ENCODE measurements around the gene CAP2.
"Not testable (repeated sequence)": the region's sequence is repeated elsewhere in the genome, so short reads cannot be mapped to it uniquely, and the experiment has no call there.

The CAP2 gene

GRCh38 chr6:17519120-17519519 lies 125.7 kb downstream of the CAP2 start:
- TF ChIP-seq CTCF (IDR thresholded peaks at IDR 0.05; ENCODE audit: borderline replicate concordance, insufficient read depth, low read depth, low read length): no peak

DNA sequence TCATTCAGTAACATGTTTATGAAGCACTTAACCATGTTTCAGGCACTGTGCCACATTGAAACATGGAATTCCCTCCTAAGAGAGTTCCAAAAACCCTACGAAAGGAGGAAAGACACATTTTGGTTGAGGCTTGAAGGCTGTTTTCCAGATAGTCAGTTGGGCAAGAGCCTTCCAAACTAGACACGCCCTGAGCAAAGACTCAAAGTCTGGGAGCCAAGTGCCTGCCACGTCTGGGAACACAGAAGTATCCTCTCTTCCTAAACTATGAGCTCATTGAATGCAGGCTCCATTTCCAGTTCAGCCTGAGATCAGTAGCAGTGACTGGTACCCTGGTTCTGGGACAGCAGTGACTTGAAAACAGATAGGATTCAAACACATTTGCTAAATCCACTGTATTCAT lies 132.2 kb downstream of the CAP2 start:
- no peak overlapping the region for H3K4me3 ChIP-seq (ENCODE audit: low read depth, low read length)
- no peak for TF ChIP-seq CTCF (IDR thresholded peaks at IDR 0.05; ENCODE audit: borderline replicate concordance, insufficient read depth, low read depth, low read length)

More at GRCh38 chr6:17519120-17519519, 125.7 kb downstream of the CAP2 start:
- no peak overlapping the region for H3K4me3 ChIP-seq (ENCODE audit: low read depth, low read length)

DNA sequence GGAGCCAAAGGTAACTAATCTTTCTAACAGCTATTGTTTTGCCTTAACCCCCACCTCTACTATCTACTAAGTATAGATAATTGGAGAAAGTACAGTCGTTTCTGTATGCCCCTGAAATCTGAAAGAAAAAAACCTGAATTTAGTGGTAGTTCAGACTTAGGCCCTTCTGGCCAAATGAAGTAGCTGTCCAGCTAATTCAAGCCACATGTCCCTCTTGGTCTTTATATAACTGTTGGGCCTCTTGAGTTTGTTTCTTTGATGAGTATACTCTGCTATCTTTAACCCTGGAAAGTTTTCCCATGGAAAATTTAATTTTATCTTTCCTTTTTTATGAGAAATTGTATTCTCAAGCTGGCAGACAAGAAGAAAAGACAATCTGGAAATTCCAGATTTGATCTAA lies 133.7 kb downstream of the CAP2 start:
- H3K4me3 ChIP-seq (ENCODE audit: low read depth, low read length): no peak overlapping the region
- no peak for TF ChIP-seq CTCF (IDR thresholded peaks at IDR 0.05; ENCODE audit: borderline replicate concordance, insufficient read depth, low read depth, low read length)

- no peak for TF ChIP-seq CTCF (IDR thresholded peaks at IDR 0.05; ENCODE audit: borderline replicate concordance, insufficient read depth, low read depth, low read length)
- H3K4me3 ChIP-seq (ENCODE audit: low read depth, low read length): no peak overlapping the region
Measured at GRCh38 chr6:17530321-17530835, 137.0 kb downstream of the CAP2 start.

DNA sequence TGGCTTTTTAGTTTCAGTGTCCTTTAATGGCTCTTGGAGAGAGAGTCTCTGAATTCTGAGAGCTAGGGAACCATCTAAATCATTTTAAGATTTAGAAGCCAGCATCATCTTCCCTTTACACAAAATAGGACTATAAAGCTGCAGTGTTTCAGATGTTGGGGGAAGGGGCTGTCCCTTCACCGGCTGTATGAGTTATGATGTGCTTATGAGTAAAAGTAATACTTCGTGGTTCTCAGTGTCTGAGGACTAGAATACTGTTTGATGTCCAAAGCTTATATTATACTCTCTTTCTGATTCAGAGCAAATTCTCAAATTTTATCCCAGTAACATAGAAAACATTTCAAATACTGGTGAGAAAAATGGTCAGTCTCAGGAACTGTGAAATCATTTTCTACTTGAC lies 143.2 kb downstream of the CAP2 start:
- TF ChIP-seq CTCF (IDR thresholded peaks at IDR 0.05; ENCODE audit: borderline replicate concordance, insufficient read depth, low read depth, low read length): no peak
- H3K4me3 ChIP-seq (ENCODE audit: low read depth, low read length): no peak overlapping the region

GRCh38 chr6:17542243-17542642 lies 148.8 kb downstream of the CAP2 start:
- no peak overlapping the region for H3K4me3 ChIP-seq (ENCODE audit: low read depth, low read length)
- TF ChIP-seq CTCF (IDR thresholded peaks at IDR 0.05; ENCODE audit: borderline replicate concordance, insufficient read depth, low read depth, low read length): no peak

DNA sequence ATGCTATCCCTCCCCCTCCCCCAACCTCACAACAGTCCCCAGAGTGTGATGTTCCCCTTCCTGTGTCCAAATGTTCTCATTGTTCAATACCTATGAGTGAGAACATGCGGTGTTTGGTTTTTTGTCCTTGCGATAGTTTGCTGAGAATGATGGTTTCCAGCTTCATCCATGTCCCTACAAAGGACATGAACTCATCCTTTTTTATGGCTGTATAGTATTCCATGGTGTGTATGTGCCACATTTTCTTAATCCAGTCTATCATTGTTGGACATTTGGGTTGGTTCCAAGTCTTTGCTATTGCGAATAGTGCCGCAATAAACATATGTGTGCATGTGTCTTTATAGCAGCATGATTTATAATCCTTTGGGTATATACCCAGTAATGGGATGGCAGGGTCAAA lies 152.3 kb downstream of the CAP2 start:
- H3K4me3 ChIP-seq (ENCODE audit: low read depth, low read length): not testable (repeated sequence)

Measured in GM12875 (cell line).